HFFc6 (cell line): ENCODE measurements around the gene EFNA2. TPM values are rescaled to one million over a fixed set of nuclear protein-coding genes. Genes with fewer than 3 reads are reported as not detected.

ENCODE experiments used
- DNase-seq: peaks from one replicate; pipeline ENCODE4 v3.0.0-alpha.2; 2018
- H3K27ac Mint-ChIP-seq: 2 replicates; pipeline ENCODE4 v1.8.0; 2020; ENCODE audit warnings: mild to moderate bottlenecking, mixed read lengths
- H3K27me3 Mint-ChIP-seq: 2 replicates; pipeline ENCODE4 v1.8.0; 2021; ENCODE audit warnings: mild to moderate bottlenecking, moderate library complexity, mixed read lengths; ENCODE audit not compliant: insufficient read depth
- H3K36me3 Mint-ChIP-seq: 2 replicates; pipeline ENCODE4 v1.8.0; 2021; ENCODE audit warnings: low read depth, mixed read lengths
- H3K4me1 Mint-ChIP-seq: 2 replicates; pipeline ENCODE4 v1.8.0; 2020; ENCODE audit warnings: low read depth, mixed read lengths
- H3K4me3 Mint-ChIP-seq: 2 replicates; pipeline ENCODE4 v1.8.0; 2020; ENCODE audit warnings: mild to moderate bottlenecking, moderate library complexity, mixed read lengths
- H3K9me3 Mint-ChIP-seq: 2 replicates; pipeline ENCODE4 v1.8.0; 2020; ENCODE audit warnings: mild to moderate bottlenecking, mixed read lengths
- CTCF ChIP-seq: fragments of 200-600 bp; sonication (generic); IDR thresholded peaks from 2 replicates; pipeline ENCODE4 v1.5.0; 2021; ENCODE audit warnings: antibody characterized with exemption, mild to moderate bottlenecking
- total RNA-seq, 6 experiments: library from RNA; stranded (reverse); fragmentation: NEBNext Ultra II Directional; extraction: Animal tissue kit (Norgen Biotek cat#: 25700); gene quantifications; 2 replicates in 1 of 6; 3 replicates in 5 of 6; pipeline ENCODE4 v1.2.3, GENCODE V29; 2021

Gene EFNA2
- total RNA-seq, 6 experiments from 2014 or later, result not detected

- Mint-ChIP-seq H3K4me1 (peaks cover 73% of the 10 kb centered on the region), H3K36me3 (peaks cover 15% of the 10 kb centered on the region), H3K4me3 (peak overlapping the region; percentile 77), H3K27me3 (peaks cover 16% of the 10 kb centered on the region), H3K9me3 (no peaks in the 10 kb centered on the region), H3K27ac (peak overlapping the region; percentile 96)
- DNase-seq, result peak; percentile 84
- no peak for TF ChIP-seq CTCF
Measured at GRCh38 chr19:1266129-1266915, 19.4 kb upstream of the EFNA2 start.

GRCh38 chr19:1266916-1267476 lies 18.7 kb upstream of the EFNA2 start:
- peak overlapping the region; percentile 80 for H3K4me3 Mint-ChIP-seq
- peak; percentile 33 for DNase-seq
- no peaks in the 10 kb centered on the region for H3K9me3 Mint-ChIP-seq
- peaks cover 22% of the 10 kb centered on the region for H3K36me3 Mint-ChIP-seq
- H3K4me1 Mint-ChIP-seq, result peaks cover 72% of the 10 kb centered on the region
- H3K27ac Mint-ChIP-seq, result peak overlapping the region; percentile 65
- peak; percentile 99 for TF ChIP-seq CTCF
- H3K27me3 Mint-ChIP-seq, result peaks cover 12% of the 10 kb centered on the region

GRCh38 chr19:1267477-1268225 lies 18.0 kb upstream of the EFNA2 start:
- TF ChIP-seq CTCF, result no peak
- peaks cover 28% of the 10 kb centered on the region for H3K36me3 Mint-ChIP-seq
- peak overlapping the region; percentile 65 for H3K27ac Mint-ChIP-seq
- peak overlapping the region; percentile 80 for H3K4me3 Mint-ChIP-seq
- no peaks in the 10 kb centered on the region for H3K9me3 Mint-ChIP-seq
- peak; percentile 25 for DNase-seq
- peaks cover 12% of the 10 kb centered on the region for H3K27me3 Mint-ChIP-seq
- H3K4me1 Mint-ChIP-seq, result peaks cover 71% of the 10 kb centered on the region

- H3K27ac Mint-ChIP-seq, result peak overlapping the region; percentile 82
- H3K4me3 Mint-ChIP-seq, result peak overlapping the region; percentile 68
- peaks cover 34% of the 10 kb centered on the region for H3K36me3 Mint-ChIP-seq
- no peak for TF ChIP-seq CTCF
- DNase-seq, result no peak
- peaks cover 13% of the 10 kb centered on the region for H3K27me3 Mint-ChIP-seq
- no peaks in the 10 kb centered on the region for H3K9me3 Mint-ChIP-seq
- H3K4me1 Mint-ChIP-seq, result peaks cover 70% of the 10 kb centered on the region
Measured at GRCh38 chr19:1268226-1269064, 17.2 kb upstream of the EFNA2 start.

- Mint-ChIP-seq H3K9me3 (no peaks in the 10 kb centered on the region), H3K4me3 (peak within 1 kb of the TSS; percentile 92), H3K36me3 (peaks cover 40% of the 10 kb centered on the region), H3K27me3 (peaks cover 17% of the 10 kb centered on the region), H3K4me1 (peaks cover 75% of the 10 kb centered on the region), H3K27ac (peak within 1 kb of the TSS; percentile 96)
- peak; percentile 98 for DNase-seq
- no peak for TF ChIP-seq CTCF
Measured at GRCh38 chr19:1269065-1269477, 16.6 kb upstream of the EFNA2 start, which contains the start of gene CIRBP. CIRBP (plus strand) TSS chr19:1269332; CDS start chr19:1270934, 1,602 bp downstream.
